Esophagus (tissue), 2 donors: ENCODE measurements around the gene DIRAS1. TPM values are rescaled to one million over a fixed set of nuclear protein-coding genes. Genes with fewer than 3 reads are reported as not detected.

Experiments used
- H3K27ac ChIP-seq, 2 donors: one replicate each; pipeline ENCODE4 v1.5.1; 2013; ENCODE audit warnings: low read depth in 2 of 2, mild to moderate bottlenecking in 2 of 2, inconsistent platforms in 1 of 2, low read length in 1 of 2, moderate library complexity in 1 of 2
- H3K27me3 ChIP-seq, 2 donors: one replicate each; pipeline ENCODE4 v1.6.1; 2013; ENCODE audit warnings: low read length in 2 of 2, control low read depth in 1 of 2, mild to moderate bottlenecking in 1 of 2; ENCODE audit not compliant: insufficient read depth in 2 of 2, control insufficient read depth in 1 of 2
- H3K36me3 ChIP-seq, 2 donors: one replicate each; pipeline ENCODE4 v1.6.1; 2013; ENCODE audit warnings: low read length in 1 of 2; ENCODE audit not compliant: control insufficient read depth in 2 of 2, insufficient read depth in 2 of 2
- H3K4me1 ChIP-seq, 2 donors: one replicate each; pipeline ENCODE4 v1.6.1; 2013; ENCODE audit warnings: low read length in 1 of 2; ENCODE audit not compliant: control insufficient read depth in 2 of 2, insufficient read depth in 2 of 2
- H3K4me3 ChIP-seq, 2 donors: one replicate each; pipeline ENCODE4 v1.5.1; 2013; ENCODE audit warnings: low read length in 2 of 2, mild to moderate bottlenecking in 2 of 2, low read depth in 1 of 2, moderate library complexity in 1 of 2
- H3K9me3 ChIP-seq, 2 donors: one replicate each; pipeline ENCODE4 v1.6.1; 2013; ENCODE audit warnings: mild to moderate bottlenecking in 2 of 2, low read depth in 1 of 2, low read length in 1 of 2, moderate library complexity in 1 of 2; ENCODE audit not compliant: control insufficient read depth in 2 of 2, insufficient read depth in 1 of 2
- WGBS, 2 donors: extraction: QIAGEN DNeasy Blood & Tissue Kit; methylation state at CpG; one replicate each; pipeline ENCODE4 v1.1.7; 2013; 5-methylcytosine and 5-hydroxymethylcytosine counted together
- polyA plus RNA-seq, 2 donors: library from polyadenylated mRNA; stranded (reverse); fragments of 200-250 nt; gene quantifications; one replicate each; pipeline ENCODE4 v1.2.3, GENCODE V29; 2013
- donor health status: healthy with polysubstance abuse.
- donor health status: Bipolar disorder and iron deficiency.

Gene DIRAS1
- polyA plus RNA-seq, 2 donors: 1.2 to 1.9 TPM

GRCh38 chr19:2739602-2740313 lies 18.6 kb upstream of the DIRAS1 start, which contains the start of gene SLC39A3:
SLC39A3 (minus strand) TSS chr19:2740017; CDS start chr19:2737257, 2,760 bp downstream.
- WGBS, 2 donors: 1 to 2% methylated on average over 64 of the region's 64 CpGs
- H3K27ac ChIP-seq: peak within 1 kb of the TSS in 1 of 2 donors; percentile 5
- H3K4me1 ChIP-seq: peaks cover 0 to 2% of the 10 kb centered on the region in 2 donors

GRCh38 chr19:2736550-2737190 lies 15.5 kb upstream of the DIRAS1 start:
- WGBS, 2 donors: 95 to 96% methylated on average over 15 of the region's 15 CpGs
- H3K4me1 ChIP-seq: peaks cover 0 to 9% of the 10 kb centered on the region in 2 donors

More at GRCh38 chr19:2739602-2740313, 18.6 kb upstream of the DIRAS1 start, which contains the start of gene SLC39A3:
- no peaks in the 10 kb centered on the region for H3K27me3 ChIP-seq
- H3K36me3 ChIP-seq: peaks cover 6 to 20% of the 10 kb centered on the region in 2 donors
- H3K9me3 ChIP-seq: peaks cover 0 to 10% of the 10 kb centered on the region in 2 donors
- peak within 1 kb of the TSS; percentile 73 to 83 for H3K4me3 ChIP-seq

GRCh38 chr19:2735374-2735773 lies 14.2 kb upstream of the DIRAS1 start:
- H3K4me1 ChIP-seq: peaks cover 0 to 9% of the 10 kb centered on the region in 2 donors
- peaks cover 0 to 10% of the 10 kb centered on the region in 2 donors for H3K9me3 ChIP-seq
- H3K27ac ChIP-seq: no peak overlapping the region
- no peak overlapping the region for H3K4me3 ChIP-seq
- H3K27me3 ChIP-seq: no peaks in the 10 kb centered on the region
- 96 to 99% methylated on average over 12 of the region's 12 CpGs for WGBS, 2 donors
- peaks cover 6 to 35% of the 10 kb centered on the region in 2 donors for H3K36me3 ChIP-seq

More at GRCh38 chr19:2736550-2737190, 15.5 kb upstream of the DIRAS1 start:
- H3K36me3 ChIP-seq: peaks cover 6 to 35% of the 10 kb centered on the region in 2 donors
- no peak overlapping the region for H3K4me3 ChIP-seq
- no peak overlapping the region for H3K27ac ChIP-seq
- no peaks in the 10 kb centered on the region for H3K27me3 ChIP-seq
- peaks cover 0 to 10% of the 10 kb centered on the region in 2 donors for H3K9me3 ChIP-seq

GRCh38 chr19:2734589-2735288 lies 13.6 kb upstream of the DIRAS1 start:
- Histone ChIP-seq H3K36me3 (peaks cover 6 to 35% of the 10 kb centered on the region in 2 donors), H3K4me1 (peaks cover 0 to 9% of the 10 kb centered on the region in 2 donors), H3K4me3 (no peak overlapping the region), H3K9me3 (peaks cover 0 to 10% of the 10 kb centered on the region in 2 donors), H3K27ac (no peak overlapping the region), H3K27me3 (no peaks in the 10 kb centered on the region)
- WGBS, 2 donors: 87 to 89% methylated on average over 26 of the region's 26 CpGs

- Histone ChIP-seq H3K36me3 (peaks cover 6 to 35% of the 10 kb centered on the region in 2 donors), H3K27me3 (no peaks in the 10 kb centered on the region), H3K4me3 (no peak overlapping the region), H3K9me3 (peaks cover 0 to 10% of the 10 kb centered on the region in 2 donors), H3K4me1 (peaks cover 0 to 8% of the 10 kb centered on the region in 2 donors), H3K27ac (no peak overlapping the region)
- 72 to 76% methylated on average over 35 of the region's 35 CpGs for WGBS, 2 donors
Measured at GRCh38 chr19:2733930-2734588, 12.9 kb upstream of the DIRAS1 start.

GRCh38 chr19:2732883-2733282 lies 11.7 kb upstream of the DIRAS1 start:
- peaks cover 6 to 35% of the 10 kb centered on the region in 2 donors for H3K36me3 ChIP-seq
- 96 to 97% methylated on average over 31 to 38 of the region's 38 CpGs for WGBS, 2 donors

GRCh38 chr19:2732157-2732725 lies 11.1 kb upstream of the DIRAS1 start:
- 94% methylated on average over 33 of the region's 33 CpGs for WGBS, 2 donors
- Histone ChIP-seq H3K4me1 (peaks cover 1 to 10% of the 10 kb centered on the region in 2 donors), H3K27me3 (no peaks in the 10 kb centered on the region), H3K36me3 (peaks cover 6 to 35% of the 10 kb centered on the region in 2 donors), H3K4me3 (no peak overlapping the region), H3K9me3 (peaks cover 0 to 10% of the 10 kb centered on the region in 2 donors), H3K27ac (no peak overlapping the region)

More at GRCh38 chr19:2732883-2733282, 11.7 kb upstream of the DIRAS1 start:
- peaks cover 0 to 7% of the 10 kb centered on the region in 2 donors for H3K4me1 ChIP-seq
- H3K9me3 ChIP-seq: peaks cover 0 to 10% of the 10 kb centered on the region in 2 donors
- no peak overlapping the region for H3K27ac ChIP-seq
- H3K27me3 ChIP-seq: no peaks in the 10 kb centered on the region
- no peak overlapping the region for H3K4me3 ChIP-seq

GRCh38 chr19:2731181-2731995 lies 10.2 kb upstream of the DIRAS1 start:
- no peak overlapping the region for H3K27ac ChIP-seq
- no peaks in the 10 kb centered on the region for H3K27me3 ChIP-seq
- WGBS, 2 donors: 87 to 91% methylated on average over 35 to 41 of the region's 41 CpGs
- no peak overlapping the region for H3K4me3 ChIP-seq
- peaks cover 0 to 4% of the 10 kb centered on the region in 2 donors for H3K9me3 ChIP-seq
- H3K36me3 ChIP-seq: peaks cover 5 to 28% of the 10 kb centered on the region in 2 donors
- peaks cover 3 to 14% of the 10 kb centered on the region in 2 donors for H3K4me1 ChIP-seq
